Measurements from ENCODE around the gene TNN. TPM values are rescaled to one million over a fixed set of nuclear protein-coding genes. Genes with fewer than 3 reads are reported as not detected.

TNN gene
- total and polyA plus RNA-seq, 2 experiments from 2014 or later = 0.18 to 0.31 TPM

DNA sequence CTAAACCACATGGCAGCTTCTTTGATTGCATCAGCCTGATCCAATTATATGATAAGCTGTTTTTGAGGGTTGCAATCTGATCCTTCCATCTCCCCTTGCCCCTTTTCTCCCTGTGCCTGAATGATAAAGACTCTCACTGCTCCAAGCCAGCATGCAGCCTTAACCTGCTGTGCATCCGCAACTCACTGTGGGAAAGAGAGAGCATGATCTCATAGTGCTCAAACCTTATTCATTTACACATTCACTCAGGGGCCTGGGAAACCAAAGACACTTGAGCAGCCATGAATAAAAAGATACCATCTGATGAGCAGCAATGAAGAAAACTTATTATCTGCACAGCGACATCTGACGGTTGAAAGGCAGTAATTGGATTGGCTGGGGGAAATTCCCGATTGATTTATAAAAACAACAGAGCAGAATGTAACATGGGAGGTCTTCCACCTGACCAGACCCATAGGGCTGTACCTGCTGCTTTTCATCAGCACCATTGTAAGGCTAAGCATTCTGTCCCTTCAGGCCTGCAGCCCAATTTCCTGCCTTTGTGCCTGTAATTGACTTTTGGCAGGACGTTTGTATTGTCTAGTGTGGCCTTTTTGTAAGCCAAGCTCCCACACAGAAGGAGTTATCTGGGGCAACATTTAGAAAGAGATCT, 62.5 kb downstream of the TNN start (continued):
- TF ChIP-seq ZNF462 (CRISPR knock-in tag; IDR thresholded peaks at IDR 0.05) = no peak
- TF ChIP-seq, protein P1, sequence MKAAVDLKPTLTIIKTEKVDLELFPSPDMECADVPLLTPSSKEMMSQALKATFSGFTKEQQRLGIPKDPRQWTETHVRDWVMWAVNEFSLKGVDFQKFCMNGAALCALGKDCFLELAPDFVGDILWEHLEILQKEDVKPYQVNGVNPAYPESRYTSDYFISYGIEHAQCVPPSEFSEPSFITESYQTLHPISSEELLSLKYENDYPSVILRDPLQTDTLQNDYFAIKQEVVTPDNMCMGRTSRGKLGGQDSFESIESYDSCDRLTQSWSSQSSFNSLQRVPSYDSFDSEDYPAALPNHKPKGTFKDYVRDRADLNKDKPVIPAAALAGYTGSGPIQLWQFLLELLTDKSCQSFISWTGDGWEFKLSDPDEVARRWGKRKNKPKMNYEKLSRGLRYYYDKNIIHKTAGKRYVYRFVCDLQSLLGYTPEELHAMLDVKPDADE (IDR thresholded peaks at IDR 0.05) = no peak

DNA sequence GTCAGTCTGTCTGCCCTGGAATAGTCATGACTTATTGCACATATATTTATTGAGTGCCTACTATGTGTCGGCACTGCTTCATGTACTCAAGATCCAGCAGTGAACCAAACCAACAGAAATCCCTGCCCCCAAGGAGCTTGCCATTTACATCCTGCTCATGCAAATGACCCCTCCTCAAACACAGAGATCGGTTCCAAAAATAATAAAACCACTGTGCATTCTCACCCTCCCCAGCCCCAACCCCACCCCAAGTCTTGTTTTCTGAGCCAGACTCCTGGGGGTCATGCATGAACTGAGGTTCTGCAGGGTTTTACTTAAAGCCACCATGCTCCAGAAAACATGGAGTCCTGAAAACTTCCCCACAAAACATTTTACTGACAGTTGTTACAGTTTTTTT, 63.0 kb downstream of the TNN start:
- TF ChIP-seq ZNF114 (CRISPR knock-in tag; IDR thresholded peaks at IDR 0.05) = no peak
- DNase-seq (ENCODE audit: low spot score) (no peak), ATAC-seq (no peak; the same call in 2 of the 3 replicates)
- H3K36me3 ChIP-seq (ENCODE audit: insufficient read depth) = no peaks in the 10 kb centered on the region
- peaks cover 20% of the 10 kb centered on the region for H3K4me1 ChIP-seq (ENCODE audit: insufficient read depth)
- no peaks in the 10 kb centered on the region for H3K9me3 Mint-ChIP-seq
- no peaks in the 10 kb centered on the region for H3K36me3 Mint-ChIP-seq (ENCODE audit: low read depth)
- H3F3A ChIP-seq (replicated peaks; ENCODE audit: low read depth) = no peaks in the 10 kb centered on the region
- H2AFZ ChIP-seq = no peak overlapping the region
- no peaks in the 10 kb centered on the region for H4K20me1 ChIP-seq (replicated peaks; ENCODE audit: insufficient read depth)
- peak overlapping the region; percentile 31; the same call in 2 of the 3 replicates for H3K4me3 Mint-ChIP-seq
- peak overlapping the region; percentile 96 for H3K27ac ChIP-seq (ENCODE audit: low read depth)
- no peaks in the 10 kb centered on the region for H3K79me2 ChIP-seq (replicated peaks; ENCODE audit: insufficient read depth)
- H3K27ac Mint-ChIP-seq = peak overlapping the region; percentile 97
- H3K4me3 ChIP-seq = no peak overlapping the region
- peaks cover 7% of the 10 kb centered on the region; the same call in 1 of the 2 replicates for H3K9me2 ChIP-seq (ENCODE audit: insufficient read depth)
- no peaks in the 10 kb centered on the region for H3K27me3 ChIP-seq (ENCODE audit: insufficient read depth)
- H3K4me2 ChIP-seq = peak overlapping the region; percentile 17; the same call in 1 of the 2 replicates
- peaks cover 47% of the 10 kb centered on the region for H3K4me1 Mint-ChIP-seq
- H3K27me3 Mint-ChIP-seq (ENCODE audit: insufficient read depth, low read depth, poor library complexity) = no peaks in the 10 kb centered on the region

Measured in GM23338 (cell line).